Left forelimb (tissue), 1 donor: ENCODE results near the gene ATG2A.

Source experiments
- DNase-seq: peaks from one replicate; pipeline ENCODE4 v3.0.0-alpha.2; 2018; ENCODE audit warnings: low spot score

The ATG2A gene

GRCh38 chr11:64916775-64917662, at the start of gene ATG2A:
Gene ATG2A (minus strand): TSS chr11:64917209. CDS start chr11:64917135, 74 bp downstream.
- peak; percentile 98 for DNase-seq

- DNase-seq, result no peak
Observed at GRCh38 chr11:64963072-64963631, 46.1 kb upstream of the ATG2A start.

DNA sequence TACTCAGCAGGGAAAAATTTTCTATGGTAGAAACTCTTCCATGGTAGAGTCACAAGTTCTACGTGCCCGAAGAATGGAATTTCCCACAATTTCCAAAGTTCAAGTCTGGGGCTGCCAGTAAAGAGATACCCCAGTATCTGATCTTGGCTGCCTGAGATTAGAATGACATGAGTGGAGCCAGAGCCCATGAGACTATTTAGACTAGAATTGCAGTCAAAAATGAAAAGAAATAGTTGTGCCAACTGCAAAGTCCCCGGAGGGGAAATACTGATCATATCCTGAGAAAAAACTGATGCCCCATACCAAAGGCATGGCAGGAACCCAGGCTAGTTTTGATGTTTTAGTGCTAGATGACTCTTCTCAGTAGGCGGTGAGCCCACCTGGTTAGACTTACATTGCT, 43.7 kb upstream of the ATG2A start:
- no peak for DNase-seq

GRCh38 chr11:64959498-64959897, 42.5 kb upstream of the ATG2A start:
- DNase-seq, result no peak

- no peak for DNase-seq
Observed at GRCh38 chr11:64954201-64954600, 37.2 kb upstream of the ATG2A start.

DNA sequence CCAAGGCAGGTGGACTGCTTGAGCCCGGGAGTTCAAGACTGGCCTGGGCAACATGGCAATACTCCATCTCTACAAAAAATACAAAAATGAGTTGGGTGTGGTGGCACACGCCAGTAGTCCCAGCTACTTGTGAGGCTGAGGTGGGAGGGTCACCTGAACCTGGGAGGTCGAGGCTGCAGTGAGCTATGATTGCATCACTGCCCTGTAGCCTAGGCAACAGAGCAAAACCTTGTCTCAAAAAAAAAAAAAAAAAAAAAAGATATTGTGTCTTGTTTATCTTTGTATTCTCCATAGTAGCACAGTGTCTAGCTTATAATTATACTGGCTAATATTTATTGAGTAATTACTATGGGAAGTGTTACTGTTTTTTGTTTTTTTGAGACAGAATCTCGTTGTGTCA, 34.5 kb upstream of the ATG2A start:
- no peak for DNase-seq

- DNase-seq, result no peak
Observed at GRCh38 chr11:64947208-64947814, 30.3 kb upstream of the ATG2A start.

GRCh38 chr11:64936539-64936938, 19.5 kb upstream of the ATG2A start:
- DNase-seq, result no peak

DNA sequence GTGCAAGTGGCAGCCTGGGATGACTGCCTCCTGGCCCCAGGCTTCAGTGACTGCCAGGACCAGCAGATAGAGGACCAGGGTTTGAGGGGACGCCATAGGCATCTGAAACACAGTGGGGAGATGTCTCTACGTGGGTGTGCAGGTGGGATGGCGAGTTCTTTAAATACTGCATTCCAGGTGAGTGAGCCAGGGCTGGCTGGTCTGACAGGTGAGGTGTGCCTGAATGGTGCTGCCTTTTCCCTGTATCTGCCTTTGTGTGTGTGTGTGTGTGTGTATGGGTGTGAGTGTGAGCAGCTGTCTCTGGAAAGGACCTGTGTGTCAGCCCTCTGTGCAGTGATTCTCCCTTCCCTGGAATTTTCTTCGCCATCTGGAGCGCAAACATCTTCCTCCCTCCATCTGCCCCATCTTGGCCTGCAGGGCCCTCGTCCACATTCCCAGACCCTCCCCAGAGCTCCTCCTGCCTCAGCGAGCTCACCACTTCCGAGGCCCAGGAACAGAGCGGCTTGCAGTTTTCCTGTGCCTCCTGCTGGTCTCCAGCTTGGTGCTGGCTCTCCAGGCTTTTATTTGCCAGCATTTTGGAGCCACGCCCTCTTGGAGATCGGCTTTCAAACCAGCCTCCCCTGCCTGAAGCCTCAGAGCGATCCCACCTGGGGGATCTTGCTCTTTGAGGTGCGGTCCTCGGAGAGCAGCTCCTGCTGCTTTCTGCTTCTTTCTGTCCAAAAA, 18.5 kb upstream of the ATG2A start, which contains the start of gene GPHA2:
GPHA2 (minus strand) TSS at position 535 of the 723 bp plus-strand sequence; CDS start at position 102, 433 bp downstream.
- no peak for DNase-seq

GRCh38 chr11:64934682-64935358, 17.8 kb upstream of the ATG2A start:
- no peak for DNase-seq

- DNase-seq, result no peak
Observed at GRCh38 chr11:64933935-64934681, 17.1 kb upstream of the ATG2A start.

DNA sequence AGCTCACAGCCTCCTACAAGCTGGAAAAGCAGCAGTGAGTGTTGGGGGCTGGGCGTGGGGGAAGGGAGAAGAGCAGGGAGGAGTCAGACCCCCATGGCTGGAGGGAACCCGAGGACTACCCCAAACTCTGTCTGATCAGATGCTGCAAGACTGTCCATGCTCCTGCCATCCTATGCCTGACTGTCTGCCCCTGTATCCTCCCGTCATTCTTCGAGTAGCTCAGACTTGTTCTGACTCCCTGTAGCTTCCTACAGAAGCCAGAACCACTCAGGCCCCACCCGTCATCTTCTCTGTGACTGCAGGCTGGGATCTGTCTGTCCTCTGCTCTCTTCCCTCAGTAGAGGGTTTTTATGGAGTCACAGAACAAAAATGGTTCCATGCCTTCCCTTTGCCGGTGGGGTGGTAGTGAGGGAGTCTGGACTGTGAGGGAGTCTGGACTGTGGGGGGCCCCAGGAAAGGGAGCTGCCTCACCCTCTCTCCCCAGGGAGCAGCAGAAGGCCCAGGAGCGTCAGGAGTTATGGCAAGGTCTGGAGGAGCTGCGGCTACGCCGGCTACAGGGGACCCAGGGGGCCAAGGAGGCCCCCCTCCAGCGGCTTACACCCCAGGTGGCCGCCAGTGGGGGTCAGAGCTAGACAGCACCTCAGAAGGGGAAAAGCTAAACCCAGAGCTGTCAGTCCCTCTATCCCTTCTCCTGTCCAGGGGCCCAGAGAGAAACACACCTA, 16.4 kb upstream of the ATG2A start:
- DNase-seq, result no peak

- no peak for DNase-seq
Observed at GRCh38 chr11:64932324-64932723, 15.3 kb upstream of the ATG2A start.

- DNase-seq, result no peak
Observed at GRCh38 chr11:64931290-64931689, 14.3 kb upstream of the ATG2A start.

DNA sequence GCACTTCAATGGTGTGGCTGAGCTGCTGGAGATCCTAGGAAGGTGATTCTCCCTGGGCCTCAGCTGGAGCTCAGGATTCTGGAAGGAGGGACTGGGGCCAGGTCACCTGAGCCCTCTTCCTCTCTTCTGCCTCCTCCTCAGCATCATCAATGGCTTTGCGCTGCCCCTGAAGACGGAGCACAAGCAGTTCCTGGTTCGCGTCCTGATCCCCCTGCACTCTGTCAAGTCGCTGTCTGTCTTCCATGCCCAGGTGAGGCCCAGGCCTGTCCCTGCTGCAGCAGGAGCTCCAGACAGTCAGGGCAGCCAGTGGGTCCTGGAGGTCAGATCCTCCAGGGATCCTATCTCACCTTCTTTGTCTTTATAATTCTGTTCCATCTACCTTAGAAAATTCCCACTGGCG, 13.3 kb upstream of the ATG2A start:
- DNase-seq, result peak; percentile 56

DNA sequence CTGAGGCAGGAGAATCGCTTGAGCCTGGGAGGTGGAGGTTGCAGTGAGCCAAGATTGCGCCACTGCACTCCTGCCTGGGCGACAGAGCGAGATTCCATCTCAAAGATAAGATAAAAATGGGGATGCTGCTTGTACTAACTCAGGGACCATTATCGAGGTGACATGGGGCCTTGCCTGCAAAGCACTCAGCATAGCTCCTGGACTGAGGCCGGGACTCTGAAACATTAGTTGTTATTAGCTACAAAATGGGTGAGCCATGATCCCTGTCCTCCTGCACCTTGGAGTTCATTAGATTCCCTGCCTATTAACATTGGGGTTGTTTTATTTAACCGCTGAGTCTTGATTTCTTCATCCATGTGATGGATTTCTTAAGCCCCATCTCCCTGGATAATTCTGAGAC, 12.6 kb upstream of the ATG2A start:
- no peak for DNase-seq

DNA sequence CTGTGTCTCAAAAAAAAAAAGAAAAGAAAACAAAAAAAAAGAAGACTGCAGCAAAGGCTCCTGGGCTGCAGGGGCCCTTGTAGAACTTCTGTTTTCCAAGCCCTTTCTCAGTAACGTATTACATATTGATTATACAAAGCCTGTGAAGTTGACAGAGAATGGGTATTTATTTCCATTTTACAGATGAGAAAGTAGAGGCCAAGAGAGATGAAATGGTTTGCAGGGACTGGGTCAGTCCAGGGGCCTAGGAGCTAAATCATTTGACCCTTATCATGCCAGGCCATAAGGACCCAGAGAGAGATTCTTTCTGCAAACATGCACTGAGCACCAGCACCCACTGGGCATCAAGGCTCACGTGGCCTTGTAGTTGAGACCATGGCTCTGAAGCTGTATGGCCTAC, 11.9 kb upstream of the ATG2A start:
- DNase-seq, result no peak

DNA sequence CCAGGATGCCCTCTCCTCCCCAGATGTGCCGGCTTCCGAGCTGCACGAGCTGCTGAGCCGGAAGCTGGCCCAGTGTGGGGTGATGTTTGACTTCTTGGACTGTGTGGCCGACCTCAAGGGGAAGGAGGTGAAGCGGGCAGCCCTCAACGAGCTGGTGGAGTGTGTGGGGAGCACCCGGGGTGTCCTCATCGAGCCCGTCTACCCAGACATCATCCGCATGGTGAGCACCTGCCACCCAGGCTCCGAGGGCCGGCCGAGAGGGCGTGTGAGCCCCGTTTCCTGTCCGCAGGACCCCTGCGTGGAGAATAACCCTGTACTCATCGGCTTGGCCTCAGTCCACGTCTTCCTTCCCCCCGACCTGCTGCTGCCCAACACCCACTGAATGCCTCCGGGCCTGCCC, 9.7 kb upstream of the ATG2A start:
- DNase-seq, result peak; percentile 53

DNA sequence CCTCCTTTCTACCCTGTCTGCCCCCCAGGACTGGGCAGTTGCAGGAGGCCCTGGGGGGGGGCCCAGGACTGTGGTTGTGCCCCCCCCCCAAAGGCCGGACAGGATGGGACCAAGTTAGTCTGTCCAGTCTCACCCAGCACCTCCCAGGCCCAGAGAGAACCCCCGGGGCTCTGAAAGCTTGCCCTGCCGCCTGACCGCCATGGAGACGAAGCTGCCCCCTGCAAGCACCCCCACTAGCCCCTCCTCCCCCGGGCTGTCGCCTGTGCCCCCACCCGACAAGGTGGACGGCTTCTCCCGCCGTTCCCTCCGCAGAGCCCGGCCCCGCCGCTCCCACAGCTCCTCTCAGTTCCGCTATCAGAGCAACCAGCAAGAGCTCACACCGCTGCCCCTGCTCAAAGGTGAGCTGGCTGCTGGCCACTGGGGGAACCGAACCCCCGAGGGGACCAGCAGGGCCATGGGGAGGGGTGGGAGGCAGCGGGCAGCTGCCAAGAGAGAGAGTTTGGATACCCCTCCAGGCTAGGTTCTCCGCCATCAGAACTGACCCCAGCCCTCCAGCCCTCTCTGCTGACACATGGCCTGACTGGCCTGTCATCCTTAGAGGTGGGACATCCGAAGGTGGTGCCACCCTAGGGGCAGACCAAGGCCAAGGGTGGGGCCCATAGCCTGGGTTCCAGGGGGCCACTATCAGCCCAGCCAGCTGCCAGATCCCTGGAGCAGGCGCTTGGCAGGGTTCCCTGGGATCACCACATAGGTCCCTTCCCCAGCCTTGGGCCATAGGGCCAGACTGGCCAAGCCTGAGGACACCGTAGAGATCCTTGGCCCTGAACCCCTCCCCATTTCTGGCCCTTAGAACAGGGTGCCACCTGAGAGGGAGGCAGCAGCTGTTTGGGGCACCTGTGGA, 8.8 kb upstream of the ATG2A start:
- peak; percentile 62 for DNase-seq
